ENCODE measurements around the gene FAM110D. TPM values are rescaled to one million over a fixed set of nuclear protein-coding genes. Genes with fewer than 3 reads are reported as not detected.

The FAM110D gene
- total RNA-seq, 1 experiment from 2014 or later: 0.55 TPM

DNA sequence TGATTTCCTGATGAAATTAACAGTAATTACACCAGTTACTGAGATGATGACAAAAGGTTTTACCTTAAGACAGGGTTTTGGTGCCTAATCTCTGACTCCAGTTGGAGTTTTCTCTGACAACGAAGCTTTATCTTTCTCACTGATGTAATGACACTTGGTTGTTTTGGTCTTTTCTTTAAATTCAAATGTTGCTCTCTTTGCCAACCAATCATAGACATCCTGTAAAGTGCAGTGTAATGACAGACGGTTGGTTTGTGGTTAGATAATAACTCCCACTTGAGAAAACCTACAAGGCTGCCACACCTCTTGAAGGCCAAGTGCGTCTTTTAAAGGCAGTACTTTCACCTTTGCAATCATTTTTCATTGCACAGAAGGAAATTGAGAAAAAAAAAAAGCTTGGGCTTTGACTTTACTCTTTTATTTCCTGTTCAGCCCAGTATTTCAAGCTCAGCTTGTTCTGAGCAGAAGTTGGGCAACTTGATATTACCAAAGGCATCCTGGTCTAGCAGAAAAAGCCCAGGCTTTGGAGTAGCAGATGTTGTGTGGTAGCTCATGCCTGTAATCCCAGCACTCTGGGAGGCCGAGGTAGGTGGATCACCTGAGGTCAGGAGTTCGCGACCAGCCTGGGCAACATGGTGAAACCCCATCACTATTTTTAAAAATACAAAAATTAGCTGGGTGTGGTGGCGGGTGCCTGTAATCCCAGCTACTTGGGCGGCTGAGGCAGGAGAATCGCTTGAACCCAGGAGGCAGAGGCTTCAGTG is 32.4 kb upstream of the FAM110D start (continued):
- no peak for TF ChIP-seq PREB (CRISPR knock-in tag; IDR thresholded peaks at IDR 0.05; ENCODE audit: borderline replicate concordance)
- no peak for TF ChIP-seq TEAD4 (CRISPR knock-in tag; IDR thresholded peaks at IDR 0.05)
- TF ChIP-seq PRRX2 (CRISPR knock-in tag; IDR thresholded peaks at IDR 0.05): no peak
- no peak for TF ChIP-seq JAZF1 (CRISPR knock-in tag; IDR thresholded peaks at IDR 0.05)
- TF ChIP-seq ZNF232 (CRISPR knock-in tag; IDR thresholded peaks at IDR 0.05): no peak
- no peak for TF ChIP-seq ATF1 (CRISPR knock-in tag; IDR thresholded peaks at IDR 0.05)
- TF ChIP-seq NFYB (CRISPR knock-in tag; conservative IDR thresholded peaks at IDR 0.05; ENCODE audit: low read depth): no peak

DNA sequence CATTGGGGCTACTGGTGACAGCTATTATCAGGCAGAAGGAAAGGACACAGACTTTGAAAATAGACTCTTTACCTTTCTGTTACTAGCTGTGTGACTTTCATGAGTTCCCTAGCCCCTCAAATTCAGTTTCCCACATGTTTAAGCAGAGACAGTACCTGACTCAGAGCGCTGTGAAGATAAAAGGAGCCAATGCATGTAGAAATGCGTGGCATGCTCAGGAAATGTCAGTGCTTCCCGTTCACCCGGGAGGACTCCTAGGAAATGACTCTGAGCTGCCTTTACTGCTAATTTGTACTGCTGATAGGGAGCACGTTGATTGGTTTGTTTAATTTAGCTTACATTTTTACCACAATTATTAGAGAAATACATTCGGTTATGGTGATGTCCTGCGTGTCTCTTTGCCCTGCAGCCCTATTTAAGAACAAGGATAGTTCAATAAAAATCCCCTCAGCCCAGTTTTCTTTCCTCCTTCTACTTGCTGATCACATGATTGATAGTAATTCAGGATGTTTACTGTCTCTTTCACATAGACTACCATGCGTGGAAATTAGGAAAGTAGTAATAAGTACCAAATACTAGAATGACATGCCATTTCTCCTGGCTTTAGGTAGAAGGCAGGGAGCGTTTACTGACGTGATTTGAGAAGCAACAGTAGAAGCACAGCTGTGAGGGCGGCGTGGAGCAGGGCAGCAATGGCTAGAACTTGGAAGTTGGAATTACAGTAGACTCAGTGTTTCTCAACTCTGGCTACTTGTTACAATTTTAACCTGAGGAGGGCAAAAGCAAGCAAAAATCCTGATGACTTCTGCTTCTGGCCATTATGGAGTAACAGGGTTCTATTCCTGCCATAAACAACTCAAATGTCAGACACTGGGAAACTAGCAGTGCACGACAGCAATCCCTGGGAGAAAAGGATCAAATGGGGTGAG is 31.4 kb upstream of the FAM110D start:
- ChIA-PET CTCF (interaction anchor here (0.6 to 4.2 kb wide), 7 partner anchors 14 to 158 kb away, joined by 3 to 31 read pairs (median 3); partner anchors contain the start of genes CATSPER4 and ZNF593), POLR2A (no interaction called here)
- Mint-ChIP-seq H3K27ac (no peak overlapping the region; the same call in 1 of the 2 replicates), H3K4me3 (no peak overlapping the region), H3K27me3 (ENCODE audit: low read depth) (no peaks in the 10 kb centered on the region), H3K9me3 (no peaks in the 10 kb centered on the region), H3K4me1 (peaks cover 12% of the 10 kb centered on the region), H3K36me3 (no peaks in the 10 kb centered on the region)
- DNase-seq (ENCODE audit: low spot score) (no peak), ATAC-seq (no peak)
- TF ChIP-seq ZNF671 (CRISPR knock-in tag; IDR thresholded peaks at IDR 0.05): no peak
- TF ChIP-seq NR2C2 (CRISPR knock-in tag; IDR thresholded peaks at IDR 0.05): no peak
- TF ChIP-seq CDX4 (CRISPR knock-in tag; IDR thresholded peaks at IDR 0.05; ENCODE audit: borderline replicate concordance): no peak
- no peak for TF ChIP-seq ZNF416 (CRISPR knock-in tag; IDR thresholded peaks at IDR 0.05)
- TF ChIP-seq CTCF (IDR thresholded peaks at IDR 0.05): no peak
- TF ChIP-seq, protein P1, sequence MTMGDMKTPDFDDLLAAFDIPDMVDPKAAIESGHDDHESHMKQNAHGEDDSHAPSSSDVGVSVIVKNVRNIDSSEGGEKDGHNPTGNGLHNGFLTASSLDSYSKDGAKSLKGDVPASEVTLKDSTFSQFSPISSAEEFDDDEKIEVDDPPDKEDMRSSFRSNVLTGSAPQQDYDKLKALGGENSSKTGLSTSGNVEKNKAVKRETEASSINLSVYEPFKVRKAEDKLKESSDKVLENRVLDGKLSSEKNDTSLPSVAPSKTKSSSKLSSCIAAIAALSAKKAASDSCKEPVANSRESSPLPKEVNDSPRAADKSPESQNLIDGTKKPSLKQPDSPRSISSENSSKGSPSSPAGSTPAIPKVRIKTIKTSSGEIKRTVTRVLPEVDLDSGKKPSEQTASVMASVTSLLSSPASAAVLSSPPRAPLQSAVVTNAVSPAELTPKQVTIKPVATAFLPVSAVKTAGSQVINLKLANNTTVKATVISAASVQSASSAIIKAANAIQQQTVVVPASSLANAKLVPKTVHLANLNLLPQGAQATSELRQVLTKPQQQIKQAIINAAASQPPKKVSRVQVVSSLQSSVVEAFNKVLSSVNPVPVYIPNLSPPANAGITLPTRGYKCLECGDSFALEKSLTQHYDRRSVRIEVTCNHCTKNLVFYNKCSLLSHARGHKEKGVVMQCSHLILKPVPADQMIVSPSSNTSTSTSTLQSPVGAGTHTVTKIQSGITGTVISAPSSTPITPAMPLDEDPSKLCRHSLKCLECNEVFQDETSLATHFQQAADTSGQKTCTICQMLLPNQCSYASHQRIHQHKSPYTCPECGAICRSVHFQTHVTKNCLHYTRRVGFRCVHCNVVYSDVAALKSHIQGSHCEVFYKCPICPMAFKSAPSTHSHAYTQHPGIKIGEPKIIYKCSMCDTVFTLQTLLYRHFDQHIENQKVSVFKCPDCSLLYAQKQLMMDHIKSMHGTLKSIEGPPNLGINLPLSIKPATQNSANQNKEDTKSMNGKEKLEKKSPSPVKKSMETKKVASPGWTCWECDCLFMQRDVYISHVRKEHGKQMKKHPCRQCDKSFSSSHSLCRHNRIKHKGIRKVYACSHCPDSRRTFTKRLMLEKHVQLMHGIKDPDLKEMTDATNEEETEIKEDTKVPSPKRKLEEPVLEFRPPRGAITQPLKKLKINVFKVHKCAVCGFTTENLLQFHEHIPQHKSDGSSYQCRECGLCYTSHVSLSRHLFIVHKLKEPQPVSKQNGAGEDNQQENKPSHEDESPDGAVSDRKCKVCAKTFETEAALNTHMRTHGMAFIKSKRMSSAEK (CRISPR knock-in tag; IDR thresholded peaks at IDR 0.05; ENCODE audit: borderline replicate concordance): no peak
- TF ChIP-seq HMGXB4 (CRISPR knock-in tag; IDR thresholded peaks at IDR 0.05): no peak
- TF ChIP-seq ZBTB43 (CRISPR knock-in tag; IDR thresholded peaks at IDR 0.05): no peak
- TF ChIP-seq, protein P2, sequence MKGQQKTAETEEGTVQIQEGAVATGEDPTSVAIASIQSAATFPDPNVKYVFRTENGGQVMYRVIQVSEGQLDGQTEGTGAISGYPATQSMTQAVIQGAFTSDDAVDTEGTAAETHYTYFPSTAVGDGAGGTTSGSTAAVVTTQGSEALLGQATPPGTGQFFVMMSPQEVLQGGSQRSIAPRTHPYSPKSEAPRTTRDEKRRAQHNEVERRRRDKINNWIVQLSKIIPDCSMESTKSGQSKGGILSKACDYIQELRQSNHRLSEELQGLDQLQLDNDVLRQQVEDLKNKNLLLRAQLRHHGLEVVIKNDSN (CRISPR knock-in tag; IDR thresholded peaks at IDR 0.05): no peak
- TF ChIP-seq ZNF263 (CRISPR knock-in tag; IDR thresholded peaks at IDR 0.05; ENCODE audit: low read depth): no peak
- TF ChIP-seq, protein P3, sequence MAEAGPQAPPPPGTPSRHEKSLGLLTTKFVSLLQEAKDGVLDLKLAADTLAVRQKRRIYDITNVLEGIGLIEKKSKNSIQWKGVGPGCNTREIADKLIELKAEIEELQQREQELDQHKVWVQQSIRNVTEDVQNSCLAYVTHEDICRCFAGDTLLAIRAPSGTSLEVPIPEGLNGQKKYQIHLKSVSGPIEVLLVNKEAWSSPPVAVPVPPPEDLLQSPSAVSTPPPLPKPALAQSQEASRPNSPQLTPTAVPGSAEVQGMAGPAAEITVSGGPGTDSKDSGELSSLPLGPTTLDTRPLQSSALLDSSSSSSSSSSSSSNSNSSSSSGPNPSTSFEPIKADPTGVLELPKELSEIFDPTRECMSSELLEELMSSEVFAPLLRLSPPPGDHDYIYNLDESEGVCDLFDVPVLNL (CRISPR knock-in tag; IDR thresholded peaks at IDR 0.05; ENCODE audit: borderline replicate concordance, low read depth): no peak
- TF ChIP-seq IRF2 (CRISPR knock-in tag; IDR thresholded peaks at IDR 0.05; ENCODE audit: borderline replicate concordance, low read depth): no peak
- no peak for TF ChIP-seq ZNF219 (CRISPR knock-in tag; IDR thresholded peaks at IDR 0.05; ENCODE audit: borderline replicate concordance)
- TF ChIP-seq TEAD4 (CRISPR knock-in tag; IDR thresholded peaks at IDR 0.05): no peak
